ENCODE results near the gene SCN8A. TPM values are rescaled to one million over a fixed set of nuclear protein-coding genes. Genes with fewer than 3 reads are reported as not detected.
A peak's percentile ranks its signal among the peaks of the same experiment; 100 is the strongest.

Gene SCN8A
- polyA plus RNA-seq, 2 of the 4 experiments (the other 2 are of a cell fraction), result 1.8 to 4.8 TPM

DNA sequence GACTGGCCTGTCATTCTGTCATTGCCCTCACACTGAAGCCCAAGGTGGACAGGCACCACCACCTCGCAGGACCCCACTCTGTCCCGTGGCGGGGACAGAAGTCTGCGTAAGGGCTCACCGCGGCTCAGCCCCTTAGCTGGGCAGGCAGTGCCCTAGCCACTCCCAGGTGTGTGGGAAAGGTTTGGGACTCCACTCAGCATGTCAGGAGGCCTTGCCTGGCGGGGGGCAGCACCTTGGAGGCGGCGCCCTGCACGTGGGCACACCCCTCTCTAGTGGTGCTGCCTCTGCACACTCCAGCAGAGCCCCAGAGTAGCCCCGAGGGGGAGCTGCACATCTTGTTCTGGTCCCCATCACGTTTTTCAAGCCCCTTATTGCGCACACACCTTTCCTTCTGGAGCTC lies 221.8 kb downstream of the SCN8A start:
- Histone ChIP-seq H3K4me2 (no peak overlapping the region), H3K4me3 (no peak overlapping the region), H3K27ac (no peak overlapping the region), H3K4me1 (peaks cover 7% of the 10 kb centered on the region; the same call in 1 of the 3 replicates), H3K9me3 (no peaks in the 10 kb centered on the region)
- no peak for ATAC-seq
- no peak for DNase-seq (ENCODE audit: low read depth in 1 of 2, low spot score in 1 of 2)
- WGBS (ENCODE audit: missing lambda C conversion rate), result 84% methylated on average over 13 of the region's 13 CpGs
- FAIRE-seq, result no peak
- ChIA-PET POLR2A (interaction anchor here (1.1 kb wide), 1 partner anchor 12 kb away, joined by 3 read pairs; no protein-coding TSS in a partner anchor), CTCF (interaction anchor here (0.7 to 10.5 kb wide), 13 partner anchors 8 to 460 kb away, joined by 3 to 155 read pairs (median 6); partner anchors contain the start of gene SLC4A8)
- TF ChIP-seq MYC (IDR thresholded peaks at IDR 0.05; ENCODE audit: borderline replicate concordance, low read length) (no peak), KDM5A (IDR thresholded peaks at IDR 0.05) (no peak), HDAC2 (IDR thresholded peaks at IDR 0.05) (no peak), CHD4 (IDR thresholded peaks at IDR 0.05; ENCODE audit: borderline replicate concordance) (no peak), EHF (CRISPR knock-in tag; IDR thresholded peaks at IDR 0.05) (no peak), NFE2L2 (conservative IDR thresholded peaks at IDR 0.05; ENCODE audit: low read length) (no peak), NR3C1 (IDR thresholded peaks at IDR 0.05) (no peak), HOXB13 (CRISPR knock-in tag; IDR thresholded peaks at IDR 0.05; ENCODE audit: low read depth) (no peak), BHLHE40 (IDR thresholded peaks at IDR 0.05; ENCODE audit: low read depth, low read length) (no peak), TFCP2L1 (CRISPR knock-in tag; IDR thresholded peaks at IDR 0.05) (no peak), FOSB (CRISPR knock-in tag; IDR thresholded peaks at IDR 0.05) (no peak), PHF8 (IDR thresholded peaks at IDR 0.05; ENCODE audit: borderline replicate concordance, low read depth) (no peak)
- TF ChIP-seq, protein P1, sequence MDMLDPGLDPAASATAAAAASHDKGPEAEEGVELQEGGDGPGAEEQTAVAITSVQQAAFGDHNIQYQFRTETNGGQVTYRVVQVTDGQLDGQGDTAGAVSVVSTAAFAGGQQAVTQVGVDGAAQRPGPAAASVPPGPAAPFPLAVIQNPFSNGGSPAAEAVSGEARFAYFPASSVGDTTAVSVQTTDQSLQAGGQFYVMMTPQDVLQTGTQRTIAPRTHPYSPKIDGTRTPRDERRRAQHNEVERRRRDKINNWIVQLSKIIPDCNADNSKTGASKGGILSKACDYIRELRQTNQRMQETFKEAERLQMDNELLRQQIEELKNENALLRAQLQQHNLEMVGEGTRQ (IDR thresholded peaks at IDR 0.05), result no peak

DNA sequence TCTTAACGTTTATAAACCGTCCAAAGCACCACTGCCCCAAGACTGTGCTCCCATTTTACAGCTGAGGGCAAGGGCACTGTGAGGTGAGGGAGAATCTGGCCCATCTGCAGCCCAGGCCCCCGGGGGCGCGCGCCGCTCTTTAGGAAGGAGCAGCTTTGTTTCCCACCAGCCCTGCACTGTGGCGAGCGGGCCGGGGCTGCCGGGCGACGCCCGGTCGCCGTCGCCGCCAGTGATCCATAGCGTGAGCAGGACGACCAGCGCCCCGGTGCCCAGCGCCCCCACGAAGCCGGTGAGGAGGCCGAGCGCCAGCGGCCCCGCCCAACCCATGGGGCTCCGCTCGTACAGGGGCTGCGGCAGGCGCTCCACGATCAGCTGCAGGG lies 222.9 kb downstream of the SCN8A start:
- 88% methylated on average over 7 of the region's 34 CpGs for WGBS (ENCODE audit: missing lambda C conversion rate)
- POLR2A ChIA-PET, result interaction anchor here (1.0 to 1.5 kb wide), 4 partner anchors 10 to 389 kb away, joined by 3 to 8 read pairs (median 4); partner anchors contain the start of gene SLC4A8
- H3K27ac ChIP-seq, result peak overlapping the region; percentile 80 to 97
- peak overlapping the region; percentile 78 for H3K4me2 ChIP-seq
- ATAC-seq (peak; percentile 50 to 67), DNase-seq (ENCODE audit: low read depth in 1 of 2, low spot score in 1 of 2) (no peak), FAIRE-seq (no peak)
- H3K4me1 ChIP-seq, result peaks cover 18% of the 10 kb centered on the region
- CTCF ChIA-PET, result interaction anchor here (0.6 to 10.5 kb wide), 32 partner anchors 10 to 402 kb away, joined by 3 to 155 read pairs (median 4); partner anchors contain the start of gene SLC4A8
- H3K4me3 ChIP-seq, result peak overlapping the region; percentile 46
- no peaks in the 10 kb centered on the region for H3K9me3 ChIP-seq
- no peak for TF ChIP-seq RFX5 (IDR thresholded peaks at IDR 0.05)
- TF ChIP-seq, protein P2, sequence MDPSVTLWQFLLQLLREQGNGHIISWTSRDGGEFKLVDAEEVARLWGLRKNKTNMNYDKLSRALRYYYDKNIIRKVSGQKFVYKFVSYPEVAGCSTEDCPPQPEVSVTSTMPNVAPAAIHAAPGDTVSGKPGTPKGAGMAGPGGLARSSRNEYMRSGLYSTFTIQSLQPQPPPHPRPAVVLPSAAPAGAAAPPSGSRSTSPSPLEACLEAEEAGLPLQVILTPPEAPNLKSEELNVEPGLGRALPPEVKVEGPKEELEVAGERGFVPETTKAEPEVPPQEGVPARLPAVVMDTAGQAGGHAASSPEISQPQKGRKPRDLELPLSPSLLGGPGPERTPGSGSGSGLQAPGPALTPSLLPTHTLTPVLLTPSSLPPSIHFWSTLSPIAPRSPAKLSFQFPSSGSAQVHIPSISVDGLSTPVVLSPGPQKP (IDR thresholded peaks at IDR 0.05; ENCODE audit: low read depth, low read length), result no peak
- no peak for TF ChIP-seq GATA3 (IDR thresholded peaks at IDR 0.05; ENCODE audit: borderline replicate concordance)
- TF ChIP-seq, protein P3, sequence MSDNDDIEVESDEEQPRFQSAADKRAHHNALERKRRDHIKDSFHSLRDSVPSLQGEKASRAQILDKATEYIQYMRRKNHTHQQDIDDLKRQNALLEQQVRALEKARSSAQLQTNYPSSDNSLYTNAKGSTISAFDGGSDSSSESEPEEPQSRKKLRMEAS (IDR thresholded peaks at IDR 0.05), result 0 out of 2 replicates have a peak, but pooled peaks have one; percentile 0

DNA sequence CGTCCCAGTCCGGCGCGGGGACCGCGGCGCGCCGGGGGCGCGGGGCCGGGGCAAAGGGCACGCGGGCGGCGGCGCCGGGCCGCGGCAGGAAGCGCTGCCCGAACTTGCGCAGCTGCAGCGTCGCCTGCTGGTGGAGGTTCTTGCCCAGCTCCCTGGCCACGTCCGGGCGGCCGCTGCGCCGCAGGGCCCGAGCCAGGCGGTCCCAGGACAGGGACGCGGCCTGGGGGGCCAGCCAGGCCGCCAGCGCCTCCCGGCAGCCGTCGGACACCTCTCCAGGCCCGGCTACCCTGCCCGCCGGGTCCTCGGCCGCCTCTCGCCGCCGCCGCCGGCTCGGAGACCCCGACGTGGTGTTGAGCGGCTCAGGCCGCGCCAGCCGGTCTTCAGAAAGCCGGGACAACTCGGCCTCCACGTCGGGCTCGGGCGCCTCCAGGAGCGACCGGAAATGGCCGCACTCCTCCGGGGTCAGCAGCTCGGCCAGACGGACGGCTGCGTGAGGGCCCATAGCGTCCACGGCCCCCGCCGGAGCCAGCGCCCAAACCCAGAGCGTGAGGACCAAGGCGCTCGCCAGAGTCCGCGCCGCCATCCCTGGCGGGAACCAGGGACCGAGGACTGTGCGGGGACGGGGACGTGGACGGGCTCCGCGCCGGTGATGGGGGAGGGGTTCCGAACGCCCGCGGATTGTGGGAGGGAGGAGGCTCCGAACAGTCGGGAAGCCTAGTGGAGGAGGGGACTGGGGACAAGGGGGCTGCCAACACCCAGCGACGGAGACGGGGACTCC lies 223.5 kb downstream of the SCN8A start:
- WGBS (ENCODE audit: missing lambda C conversion rate), result 59% methylated on average over 35 of the region's 100 CpGs
- ChIA-PET POLR2A (interaction anchor here (0.5 to 1.5 kb wide), 5 partner anchors 9 to 1624 kb away, joined by 3 to 8 read pairs (median 3); partner anchors contain the start of gene SLC4A8), CTCF (interaction anchor here (0.6 to 10.5 kb wide), 29 partner anchors 9 to 403 kb away, joined by 3 to 155 read pairs (median 4); partner anchors contain the start of gene SLC4A8)
- Histone ChIP-seq H3K4me2 (peak overlapping the region; percentile 78), H3K9me3 (no peaks in the 10 kb centered on the region), H3K4me1 (peaks cover 23% of the 10 kb centered on the region), H3K27ac (peak overlapping the region; percentile 80 to 97), H3K4me3 (peak overlapping the region; percentile 46)
- DNase-seq (ENCODE audit: low read depth in 1 of 2, low spot score in 1 of 2) (peak; percentile 82 to 86), FAIRE-seq (no peak), ATAC-seq (peak; percentile 88 to 90)
- TF ChIP-seq CHD4 (IDR thresholded peaks at IDR 0.05; ENCODE audit: borderline replicate concordance) (no peak), JUN (IDR thresholded peaks at IDR 0.05) (peak in 1 of 2 experiments; percentile 31; a peak in 1 of 5 replicates), FOXS1 (CRISPR knock-in tag; IDR thresholded peaks at IDR 0.05) (no peak), ZNF302 (CRISPR knock-in tag; IDR thresholded peaks at IDR 0.05) (no peak), HOXB5 (CRISPR knock-in tag; IDR thresholded peaks at IDR 0.05) (no peak), HDAC2 (IDR thresholded peaks at IDR 0.05) (no peak), RARB (CRISPR knock-in tag; IDR thresholded peaks at IDR 0.05) (no peak), RAD21 (conservative IDR thresholded peaks at IDR 0.05 in 1 of 2, IDR thresholded peaks at IDR 0.05 in 1 of 2) (peak; percentile 53 to 77), NR3C1 (IDR thresholded peaks at IDR 0.05) (no peak), MAFK (IDR thresholded peaks at IDR 0.05; ENCODE audit: partially characterized antibody) (no peak), NFE2L2 (conservative IDR thresholded peaks at IDR 0.05; ENCODE audit: low read length) (no peak), MAZ (IDR thresholded peaks at IDR 0.05; ENCODE audit: borderline replicate concordance, low read depth, low read length) (no peak)
- TF ChIP-seq, protein P4, sequence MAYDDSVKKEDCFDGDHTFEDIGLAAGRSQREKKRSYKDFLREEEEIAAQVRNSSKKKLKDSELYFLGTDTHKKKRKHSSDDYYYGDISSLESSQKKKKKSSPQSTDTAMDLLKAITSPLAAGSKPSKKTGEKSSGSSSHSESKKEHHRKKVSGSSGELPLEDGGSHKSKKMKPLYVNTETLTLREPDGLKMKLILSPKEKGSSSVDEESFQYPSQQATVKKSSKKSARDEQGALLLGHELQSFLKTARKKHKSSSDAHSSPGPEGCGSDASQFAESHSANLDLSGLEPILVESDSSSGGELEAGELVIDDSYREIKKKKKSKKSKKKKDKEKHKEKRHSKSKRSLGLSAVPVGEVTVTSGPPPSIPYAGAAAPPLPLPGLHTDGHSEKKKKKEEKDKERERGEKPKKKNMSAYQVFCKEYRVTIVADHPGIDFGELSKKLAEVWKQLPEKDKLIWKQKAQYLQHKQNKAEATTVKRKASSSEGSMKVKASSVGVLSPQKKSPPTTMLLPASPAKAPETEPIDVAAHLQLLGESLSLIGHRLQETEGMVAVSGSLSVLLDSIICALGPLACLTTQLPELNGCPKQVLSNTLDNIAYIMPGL (CRISPR knock-in tag; IDR thresholded peaks at IDR 0.05; ENCODE audit: borderline replicate concordance), result no peak
- TF ChIP-seq, protein P5, sequence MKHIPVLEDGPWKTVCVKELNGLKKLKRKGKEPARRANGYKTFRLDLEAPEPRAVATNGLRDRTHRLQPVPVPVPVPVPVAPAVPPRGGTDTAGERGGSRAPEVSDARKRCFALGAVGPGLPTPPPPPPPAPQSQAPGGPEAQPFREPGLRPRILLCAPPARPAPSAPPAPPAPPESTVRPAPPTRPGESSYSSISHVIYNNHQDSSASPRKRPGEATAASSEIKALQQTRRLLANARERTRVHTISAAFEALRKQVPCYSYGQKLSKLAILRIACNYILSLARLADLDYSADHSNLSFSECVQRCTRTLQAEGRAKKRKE (CRISPR knock-in tag; IDR thresholded peaks at IDR 0.05; ENCODE audit: low read depth), result no peak

Data from A549 (cell line).